Hepatocyte (in vitro differentiated cells): Measurements from ENCODE around the gene SH3PXD2B. TPM values are rescaled to one million over a fixed set of nuclear protein-coding genes. Genes with fewer than 3 reads are reported as not detected.

Experiments used
- DNase-seq: peaks from one replicate; pipeline ENCODE4 v3.0.0-alpha.2; 2016; ENCODE audit warnings: low spot score
- H2AFZ ChIP-seq: fragments of 200-600 bp; sonication (generic); 2 replicates; pipeline ENCODE4 v1.6.0; 2016; ENCODE audit warnings: antibody characterized with exemption, mild to moderate bottlenecking
- H3K27ac ChIP-seq: fragments of 200-600 bp; sonication (generic); 2 replicates; pipeline ENCODE4 v1.5.1; 2016; ENCODE audit warnings: mild to moderate bottlenecking
- H3K27me3 ChIP-seq: fragments of 200-600 bp; sonication (generic); 2 replicates; pipeline ENCODE4 v1.6.1; 2016
- H3K36me3 ChIP-seq: fragments of 200-600 bp; sonication (generic); replicated peaks from 2 replicates; pipeline ENCODE4 v1.5.1; 2016; ENCODE audit warnings: low read depth; ENCODE audit not compliant: insufficient read depth
- H3K4me1 ChIP-seq: fragments of 200-600 bp; sonication (generic); 2 replicates; pipeline ENCODE4 v1.5.1; 2016; ENCODE audit warnings: mild to moderate bottlenecking, moderate library complexity; ENCODE audit not compliant: insufficient read depth
- H3K4me2 ChIP-seq: fragments of 200-600 bp; sonication (generic); 2 replicates; pipeline ENCODE4 v1.6.0; 2016
- H3K4me3 ChIP-seq: fragments of 200-600 bp; sonication (generic); 2 replicates; pipeline ENCODE4 v1.5.1; 2016; ENCODE audit warnings: mild to moderate bottlenecking
- H3K79me2 ChIP-seq: fragments of 200-600 bp; sonication (generic); 2 replicates; pipeline ENCODE4 v1.6.0; 2017; ENCODE audit warnings: mild to moderate bottlenecking
- H3K9me2 ChIP-seq: fragments of 200-600 bp; sonication (generic); replicated peaks from 2 replicates; pipeline ENCODE4 v1.6.0; 2017; ENCODE audit warnings: mild to moderate bottlenecking; ENCODE audit not compliant: insufficient read depth
- H3K9me3 ChIP-seq: fragments of 200-600 bp; sonication (generic); 2 replicates; pipeline ENCODE4 v1.5.1; 2016; ENCODE audit warnings: low read depth, mild to moderate bottlenecking
- H4K20me1 ChIP-seq: fragments of 200-600 bp; sonication (generic); 2 replicates; pipeline ENCODE4 v1.6.0; 2016; ENCODE audit warnings: mild to moderate bottlenecking; ENCODE audit not compliant: insufficient read depth, poor library complexity, severe bottlenecking
- EZH2 ChIP-seq: fragments of 200-600 bp; sonication (generic); IDR thresholded peaks from 2 replicates; pipeline ENCODE4 v1.6.1; 2016; ENCODE audit warnings: antibody characterized with exemption, mild to moderate bottlenecking, borderline replicate concordance
- EZH2phosphoT487 ChIP-seq: fragments of 200-600 bp; sonication (generic); IDR thresholded peaks from one replicate; pipeline ENCODE4 v1.6.1; 2018; ENCODE audit warnings: antibody characterized with exemption, mild to moderate bottlenecking, low read depth, moderate library complexity; ENCODE audit not compliant: unreplicated experiment, severe bottlenecking
- WGBS: methylation state at CpG from one replicate; pipeline ENCODE4 v1.1.6; 2016; ENCODE audit warnings: low lambda C conversion rate; ENCODE audit errors: missing lambda C conversion rate; 5-methylcytosine and 5-hydroxymethylcytosine counted together
- polyA plus RNA-seq: library from polyadenylated mRNA; unstranded; fragments of >200 nt; fragmentation: Nextera tagmentation; extraction: Ambion mirVana; gene quantifications from 2 replicates; pipeline ENCODE4 v1.2.1, GENCODE V29; 2016
- total RNA-seq: library from RNA; depleted of rRNA; stranded (reverse); fragments of >200 nt; gene quantifications from 2 replicates; pipeline ENCODE4 v1.2.3, GENCODE V29; 2014
- TF ChIP-seq, protein P1 (sequence below): fragments of 200-600 bp; sonication (generic); IDR thresholded peaks from 2 replicates; pipeline ENCODE4 v1.5.1; 2016; ENCODE audit warnings: antibody characterized with exemption, mild to moderate bottlenecking; ENCODE audit not compliant: poor library complexity

Gene SH3PXD2B
- total and polyA plus RNA-seq, 2 experiments from 2014 or later = 27.8 to 28.5 TPM

DNA sequence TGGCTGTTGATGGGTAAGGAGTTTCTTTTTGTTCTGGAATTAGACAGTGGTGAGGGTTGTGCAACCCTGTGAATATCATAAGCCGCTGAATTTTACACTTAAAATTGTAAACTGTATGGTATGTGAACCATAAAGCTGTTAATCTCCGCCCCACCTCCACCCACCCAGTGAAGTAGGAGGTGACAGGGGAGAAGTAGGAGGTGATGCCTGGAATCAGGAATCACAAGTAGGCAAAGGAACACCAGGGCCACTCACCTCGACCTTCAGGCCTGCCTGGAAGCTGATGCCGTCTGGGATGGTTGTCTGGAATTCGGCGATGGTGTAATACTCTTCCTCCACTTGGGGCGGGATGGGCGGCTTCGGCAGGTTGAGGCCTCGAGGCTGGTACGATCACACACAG is 108.4 kb downstream of the SH3PXD2B start:
- H3K79me2 ChIP-seq = no peaks in the 10 kb centered on the region
- no peak overlapping the region for H3K4me3 ChIP-seq
- H3K4me1 ChIP-seq = no peaks in the 10 kb centered on the region
- H3K9me2 ChIP-seq = no peaks in the 10 kb centered on the region
- TF ChIP-seq EZH2phosphoT487 (no peak), EZH2 (no peak)
- TF ChIP-seq, protein P1, sequence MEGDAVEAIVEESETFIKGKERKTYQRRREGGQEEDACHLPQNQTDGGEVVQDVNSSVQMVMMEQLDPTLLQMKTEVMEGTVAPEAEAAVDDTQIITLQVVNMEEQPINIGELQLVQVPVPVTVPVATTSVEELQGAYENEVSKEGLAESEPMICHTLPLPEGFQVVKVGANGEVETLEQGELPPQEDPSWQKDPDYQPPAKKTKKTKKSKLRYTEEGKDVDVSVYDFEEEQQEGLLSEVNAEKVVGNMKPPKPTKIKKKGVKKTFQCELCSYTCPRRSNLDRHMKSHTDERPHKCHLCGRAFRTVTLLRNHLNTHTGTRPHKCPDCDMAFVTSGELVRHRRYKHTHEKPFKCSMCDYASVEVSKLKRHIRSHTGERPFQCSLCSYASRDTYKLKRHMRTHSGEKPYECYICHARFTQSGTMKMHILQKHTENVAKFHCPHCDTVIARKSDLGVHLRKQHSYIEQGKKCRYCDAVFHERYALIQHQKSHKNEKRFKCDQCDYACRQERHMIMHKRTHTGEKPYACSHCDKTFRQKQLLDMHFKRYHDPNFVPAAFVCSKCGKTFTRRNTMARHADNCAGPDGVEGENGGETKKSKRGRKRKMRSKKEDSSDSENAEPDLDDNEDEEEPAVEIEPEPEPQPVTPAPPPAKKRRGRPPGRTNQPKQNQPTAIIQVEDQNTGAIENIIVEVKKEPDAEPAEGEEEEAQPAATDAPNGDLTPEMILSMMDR = no peak
- H3K4me2 ChIP-seq = no peak overlapping the region
- no peaks in the 10 kb centered on the region for H4K20me1 ChIP-seq
- H3K27ac ChIP-seq = no peak overlapping the region
- no peak for DNase-seq
- no peaks in the 10 kb centered on the region for H3K27me3 ChIP-seq
- H2AFZ ChIP-seq = no peak overlapping the region
- no peaks in the 10 kb centered on the region for H3K36me3 ChIP-seq
- 87% methylated on average over 11 of the region's 11 CpGs for WGBS
- H3K9me3 ChIP-seq = no peaks in the 10 kb centered on the region

DNA sequence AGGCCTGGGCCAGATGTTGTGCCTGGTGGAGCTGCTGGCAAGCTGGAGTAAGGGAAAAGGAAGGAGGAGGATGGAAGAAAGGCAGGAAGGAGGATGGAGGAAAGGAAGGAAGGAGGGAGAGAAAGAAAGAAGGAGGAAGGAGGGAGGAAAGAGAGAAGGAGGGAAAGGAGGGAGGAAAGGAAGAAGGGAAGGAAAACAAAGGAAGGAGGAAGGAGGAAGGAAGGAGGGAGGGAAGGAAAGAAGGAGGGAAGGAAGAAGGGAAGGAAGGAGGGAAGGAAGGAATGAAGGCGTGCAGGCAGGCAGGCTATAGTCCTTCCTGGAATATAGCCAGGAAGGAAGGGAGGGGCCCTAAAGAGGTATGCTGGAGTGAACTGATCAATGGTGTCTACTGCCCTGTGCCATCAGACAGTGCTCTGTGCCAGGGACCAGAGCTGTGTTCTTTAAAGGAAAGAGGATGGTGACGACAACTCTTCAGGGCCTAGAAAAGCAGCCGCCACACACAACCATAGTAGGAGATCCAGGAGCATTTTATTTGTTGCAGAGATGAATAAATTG is 109.4 kb downstream of the SH3PXD2B start:
- no peak overlapping the region for H2AFZ ChIP-seq
- H3K27me3 ChIP-seq = no peaks in the 10 kb centered on the region
- H3K9me2 ChIP-seq = no peaks in the 10 kb centered on the region
- no peaks in the 10 kb centered on the region for H3K9me3 ChIP-seq
- no peaks in the 10 kb centered on the region for H3K36me3 ChIP-seq
- no peak overlapping the region for H3K27ac ChIP-seq
- H3K4me3 ChIP-seq = no peak overlapping the region
- H4K20me1 ChIP-seq = no peaks in the 10 kb centered on the region
- H3K4me2 ChIP-seq = no peak overlapping the region
- TF ChIP-seq EZH2 (no peak), EZH2phosphoT487 (no peak)
- TF ChIP-seq, protein P1 = no peak
- DNase-seq = no peak
- no peaks in the 10 kb centered on the region for H3K79me2 ChIP-seq
- no peaks in the 10 kb centered on the region for H3K4me1 ChIP-seq
- 100% methylated on average over 3 of the region's 3 CpGs for WGBS

DNA sequence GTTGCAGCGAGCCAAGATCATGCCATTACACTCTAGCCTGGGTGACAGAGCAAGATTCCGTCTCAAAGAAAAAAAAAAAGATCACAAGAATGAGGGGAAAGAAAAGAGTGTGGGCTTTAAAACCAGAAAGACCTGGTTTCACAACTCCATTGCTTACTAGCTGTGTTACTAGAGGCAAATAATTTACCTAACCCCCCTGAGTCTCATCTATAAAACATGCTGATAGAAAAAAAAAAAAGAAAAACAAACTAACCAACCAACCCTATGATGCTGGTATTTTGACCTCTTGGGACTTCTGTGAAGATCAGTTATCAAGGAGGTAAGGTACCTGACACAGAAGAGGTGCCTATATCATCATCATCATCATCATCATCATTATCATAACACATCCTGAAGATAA is 110.6 kb downstream of the SH3PXD2B start:
- Histone ChIP-seq H3K4me1 (no peaks in the 10 kb centered on the region), H3K36me3 (no peaks in the 10 kb centered on the region), H4K20me1 (no peaks in the 10 kb centered on the region), H3K4me3 (no peak overlapping the region), H3K27ac (no peak overlapping the region), H3K9me2 (no peaks in the 10 kb centered on the region), H2AFZ (no peak overlapping the region), H3K9me3 (no peaks in the 10 kb centered on the region), H3K4me2 (no peak overlapping the region), H3K79me2 (no peaks in the 10 kb centered on the region), H3K27me3 (no peaks in the 10 kb centered on the region)
- TF ChIP-seq, protein P1 = no peak
- TF ChIP-seq EZH2 = no peak
- TF ChIP-seq EZH2phosphoT487 = no peak
- WGBS = 94% methylated on average over 2 of the region's 2 CpGs
- no peak for DNase-seq

DNA sequence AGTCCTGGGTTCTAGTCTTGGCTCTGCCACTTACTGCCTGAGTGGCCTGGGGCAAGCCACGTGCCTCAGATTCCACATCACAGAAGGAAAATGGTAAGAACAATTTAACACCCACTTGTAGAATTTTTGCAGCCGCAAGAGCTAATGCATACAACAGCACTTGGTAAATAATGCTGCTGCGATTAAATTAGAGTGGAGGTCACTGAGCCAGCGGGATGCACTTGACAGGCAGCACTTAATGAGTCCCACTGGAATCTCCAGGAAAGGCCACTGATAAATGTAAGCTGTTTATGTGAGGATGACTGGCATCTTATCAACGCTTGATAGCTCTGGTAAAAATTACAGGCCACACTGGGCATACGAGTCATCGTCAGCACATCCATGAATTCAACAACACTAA is 111.4 kb downstream of the SH3PXD2B start:
- Histone ChIP-seq H3K79me2 (no peaks in the 10 kb centered on the region), H3K36me3 (no peaks in the 10 kb centered on the region)
- 79% methylated on average over 7 of the region's 7 CpGs for WGBS

More for the DNA sequence above, 111.4 kb downstream of the SH3PXD2B start:
- no peak for DNase-seq
- Histone ChIP-seq H2AFZ (no peak overlapping the region), H3K4me2 (no peak overlapping the region), H4K20me1 (no peaks in the 10 kb centered on the region), H3K9me3 (no peaks in the 10 kb centered on the region), H3K27ac (no peak overlapping the region), H3K4me3 (no peak overlapping the region), H3K9me2 (no peaks in the 10 kb centered on the region), H3K27me3 (no peaks in the 10 kb centered on the region), H3K4me1 (no peaks in the 10 kb centered on the region)
- TF ChIP-seq, protein P1 = no peak
- TF ChIP-seq EZH2phosphoT487 = no peak
- TF ChIP-seq EZH2 = no peak
